ENCODE data around the gene TNNC1. TPM values are rescaled to one million over a fixed set of nuclear protein-coding genes. Genes with fewer than 3 reads are reported as not detected.

The TNNC1 gene
- total RNA-seq, 2 experiments from 2014 or later, result 4.8 to 5.9 TPM

GRCh38 chr3:52489453-52489852 lies 35.6 kb upstream of the TNNC1 start:
- no peaks in the 10 kb centered on the region for H3K27me3 Mint-ChIP-seq
- POLR2A ChIA-PET, result interaction anchor here (0.6 to 1.7 kb wide), 5 partner anchors 10 to 202 kb away, joined by 3 to 4 read pairs (median 3); partner anchors contain the start of gene GLYCTK
- no peak overlapping the region for H3K27ac Mint-ChIP-seq
- intact Hi-C loops (cut with micrococcal nuclease), result no loop called here
- no peak for ATAC-seq
- peaks cover 14% of the 10 kb centered on the region for H3K36me3 Mint-ChIP-seq (ENCODE audit: low read depth)
- H3K4me1 Mint-ChIP-seq (ENCODE audit: low read depth), result no peaks in the 10 kb centered on the region
- CTCF ChIA-PET, result interaction anchor here (0.6 to 0.8 kb wide), 2 partner anchors 16 to 256 kb away, joined by 3 read pairs; no protein-coding TSS in a partner anchor
- no peaks in the 10 kb centered on the region for H3K9me3 Mint-ChIP-seq
- no peak overlapping the region for H3K4me3 Mint-ChIP-seq
- TF ChIP-seq, protein P1, sequence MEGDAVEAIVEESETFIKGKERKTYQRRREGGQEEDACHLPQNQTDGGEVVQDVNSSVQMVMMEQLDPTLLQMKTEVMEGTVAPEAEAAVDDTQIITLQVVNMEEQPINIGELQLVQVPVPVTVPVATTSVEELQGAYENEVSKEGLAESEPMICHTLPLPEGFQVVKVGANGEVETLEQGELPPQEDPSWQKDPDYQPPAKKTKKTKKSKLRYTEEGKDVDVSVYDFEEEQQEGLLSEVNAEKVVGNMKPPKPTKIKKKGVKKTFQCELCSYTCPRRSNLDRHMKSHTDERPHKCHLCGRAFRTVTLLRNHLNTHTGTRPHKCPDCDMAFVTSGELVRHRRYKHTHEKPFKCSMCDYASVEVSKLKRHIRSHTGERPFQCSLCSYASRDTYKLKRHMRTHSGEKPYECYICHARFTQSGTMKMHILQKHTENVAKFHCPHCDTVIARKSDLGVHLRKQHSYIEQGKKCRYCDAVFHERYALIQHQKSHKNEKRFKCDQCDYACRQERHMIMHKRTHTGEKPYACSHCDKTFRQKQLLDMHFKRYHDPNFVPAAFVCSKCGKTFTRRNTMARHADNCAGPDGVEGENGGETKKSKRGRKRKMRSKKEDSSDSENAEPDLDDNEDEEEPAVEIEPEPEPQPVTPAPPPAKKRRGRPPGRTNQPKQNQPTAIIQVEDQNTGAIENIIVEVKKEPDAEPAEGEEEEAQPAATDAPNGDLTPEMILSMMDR (IDR thresholded peaks at IDR 0.05), result no peak
- no peak for DNase-seq

- intact Hi-C loops (cut with micrococcal nuclease), result no loop called here
- H3K27ac Mint-ChIP-seq, result no peak overlapping the region
- DNase-seq, result no peak
- no peaks in the 10 kb centered on the region for H3K4me1 Mint-ChIP-seq (ENCODE audit: low read depth)
- no peak overlapping the region for H3K4me3 Mint-ChIP-seq
- TF ChIP-seq, protein P1 (IDR thresholded peaks at IDR 0.05), result no peak
- ChIA-PET POLR2A (interaction anchor here (0.6 to 1.6 kb wide), 3 partner anchors 10 to 201 kb away, joined by 3 read pairs; partner anchors contain the start of gene GLYCTK), CTCF (no interaction called here)
- H3K9me3 Mint-ChIP-seq, result no peaks in the 10 kb centered on the region
- H3K27me3 Mint-ChIP-seq, result no peaks in the 10 kb centered on the region
- H3K36me3 Mint-ChIP-seq (ENCODE audit: low read depth), result peaks cover 14% of the 10 kb centered on the region
- no peak for ATAC-seq
These were observed 34.9 kb upstream of the TNNC1 start for GRCh38 chr3:52488746-52489145.

DNA sequence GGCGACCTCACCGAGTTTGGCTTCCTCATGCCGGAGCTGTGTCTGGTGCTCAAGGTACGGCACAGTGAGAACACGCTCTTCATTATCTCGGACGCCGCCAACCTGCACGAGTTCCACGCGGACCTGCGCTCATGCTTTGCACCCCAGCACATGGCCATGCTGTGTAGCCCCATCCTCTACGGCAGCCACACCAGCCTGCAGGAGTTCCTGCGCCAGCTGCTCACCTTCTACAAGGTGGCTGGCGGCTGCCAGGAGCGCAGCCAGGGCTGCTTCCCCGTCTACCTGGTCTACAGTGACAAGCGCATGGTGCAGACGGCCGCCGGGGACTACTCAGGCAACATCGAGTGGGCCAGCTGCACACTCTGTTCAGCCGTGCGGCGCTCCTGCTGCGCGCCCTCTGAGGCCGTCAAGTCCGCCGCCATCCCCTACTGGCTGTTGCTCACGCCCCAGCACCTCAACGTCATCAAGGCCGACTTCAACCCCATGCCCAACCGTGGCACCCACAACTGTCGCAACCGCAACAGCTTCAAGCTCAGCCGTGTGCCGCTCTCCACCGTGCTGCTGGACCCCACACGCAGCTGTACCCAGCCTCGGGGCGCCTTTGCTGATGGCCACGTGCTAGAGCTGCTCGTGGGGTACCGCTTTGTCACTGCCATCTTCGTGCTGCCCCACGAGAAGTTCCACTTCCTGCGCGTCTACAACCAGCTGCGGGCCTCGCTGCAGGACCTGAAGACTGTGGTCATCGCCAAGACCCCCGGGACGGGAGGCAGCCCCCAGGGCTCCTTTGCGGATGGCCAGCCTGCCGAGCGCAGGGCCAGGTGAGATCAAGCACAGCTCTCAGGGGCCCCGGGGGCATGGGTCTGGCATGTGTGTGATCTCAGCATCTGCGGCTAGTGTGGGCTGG lies 34.2 kb upstream of the TNNC1 start:
- CTCF ChIA-PET, result no interaction called here

GRCh38 chr3:52487050-52487787 lies 33.4 kb upstream of the TNNC1 start:
- CTCF ChIA-PET, result no interaction called here
- no peaks in the 10 kb centered on the region for H3K4me1 Mint-ChIP-seq (ENCODE audit: low read depth)
- TF ChIP-seq, protein P1 (IDR thresholded peaks at IDR 0.05), result no peak
- H3K4me3 Mint-ChIP-seq, result no peak overlapping the region
- H3K27me3 Mint-ChIP-seq, result no peaks in the 10 kb centered on the region
- DNase-seq (no peak), ATAC-seq (no peak)
- no peaks in the 10 kb centered on the region for H3K9me3 Mint-ChIP-seq
- POLR2A ChIA-PET, result no interaction called here
- peaks cover 11% of the 10 kb centered on the region for H3K36me3 Mint-ChIP-seq (ENCODE audit: low read depth)
- intact Hi-C loops (cut with micrococcal nuclease), result no loop called here
- H3K27ac Mint-ChIP-seq, result no peak overlapping the region

More for the DNA sequence above, 34.2 kb upstream of the TNNC1 start:
- no peak for DNase-seq
- Mint-ChIP-seq H3K27me3 (no peaks in the 10 kb centered on the region), H3K4me1 (ENCODE audit: low read depth) (no peaks in the 10 kb centered on the region), H3K27ac (no peak overlapping the region), H3K9me3 (no peaks in the 10 kb centered on the region), H3K4me3 (no peak overlapping the region), H3K36me3 (ENCODE audit: low read depth) (peaks cover 14% of the 10 kb centered on the region)
- TF ChIP-seq, protein P1 (IDR thresholded peaks at IDR 0.05), result no peak
- POLR2A ChIA-PET, result interaction anchor here (1.6 kb wide), 1 partner anchor 11 kb away, joined by 3 read pairs; no protein-coding TSS in a partner anchor
- ATAC-seq, result no peak
- intact Hi-C loops (cut with micrococcal nuclease), result no loop called here

Measured in activated CD8-positive, alpha-beta T cell treated with anti-CD3 and anti-CD28 coated beads for 36 hours (primary cell).